ENCODE data around the gene CCNY.

The CCNY gene

DNA sequence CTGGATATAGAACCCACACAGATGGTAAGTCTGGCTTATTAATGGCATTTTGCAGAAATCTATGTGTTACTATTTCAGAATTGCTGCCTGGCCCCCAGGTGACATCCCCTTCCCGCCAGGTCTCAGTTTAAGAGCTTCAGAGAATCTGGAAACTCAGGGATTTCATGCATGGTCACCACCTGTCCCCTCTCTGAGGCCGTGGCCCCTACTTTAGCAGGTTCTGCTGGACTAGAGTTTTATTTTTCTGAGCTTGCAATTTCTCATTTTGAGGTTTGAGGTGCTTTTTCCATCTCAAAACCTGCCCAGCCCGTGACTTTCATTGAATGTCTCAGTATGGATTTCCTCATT, 244.1 kb downstream of the CCNY start:
- H3K4me3 ChIP-seq (ENCODE audit: low read depth, low read length): no peak overlapping the region
- no peak for DNase-seq (ENCODE audit: low read depth)
- TF ChIP-seq, protein P1, sequence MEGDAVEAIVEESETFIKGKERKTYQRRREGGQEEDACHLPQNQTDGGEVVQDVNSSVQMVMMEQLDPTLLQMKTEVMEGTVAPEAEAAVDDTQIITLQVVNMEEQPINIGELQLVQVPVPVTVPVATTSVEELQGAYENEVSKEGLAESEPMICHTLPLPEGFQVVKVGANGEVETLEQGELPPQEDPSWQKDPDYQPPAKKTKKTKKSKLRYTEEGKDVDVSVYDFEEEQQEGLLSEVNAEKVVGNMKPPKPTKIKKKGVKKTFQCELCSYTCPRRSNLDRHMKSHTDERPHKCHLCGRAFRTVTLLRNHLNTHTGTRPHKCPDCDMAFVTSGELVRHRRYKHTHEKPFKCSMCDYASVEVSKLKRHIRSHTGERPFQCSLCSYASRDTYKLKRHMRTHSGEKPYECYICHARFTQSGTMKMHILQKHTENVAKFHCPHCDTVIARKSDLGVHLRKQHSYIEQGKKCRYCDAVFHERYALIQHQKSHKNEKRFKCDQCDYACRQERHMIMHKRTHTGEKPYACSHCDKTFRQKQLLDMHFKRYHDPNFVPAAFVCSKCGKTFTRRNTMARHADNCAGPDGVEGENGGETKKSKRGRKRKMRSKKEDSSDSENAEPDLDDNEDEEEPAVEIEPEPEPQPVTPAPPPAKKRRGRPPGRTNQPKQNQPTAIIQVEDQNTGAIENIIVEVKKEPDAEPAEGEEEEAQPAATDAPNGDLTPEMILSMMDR (conservative IDR thresholded peaks at IDR 0.05; ENCODE audit: low read depth, low read length): no peak

DNA sequence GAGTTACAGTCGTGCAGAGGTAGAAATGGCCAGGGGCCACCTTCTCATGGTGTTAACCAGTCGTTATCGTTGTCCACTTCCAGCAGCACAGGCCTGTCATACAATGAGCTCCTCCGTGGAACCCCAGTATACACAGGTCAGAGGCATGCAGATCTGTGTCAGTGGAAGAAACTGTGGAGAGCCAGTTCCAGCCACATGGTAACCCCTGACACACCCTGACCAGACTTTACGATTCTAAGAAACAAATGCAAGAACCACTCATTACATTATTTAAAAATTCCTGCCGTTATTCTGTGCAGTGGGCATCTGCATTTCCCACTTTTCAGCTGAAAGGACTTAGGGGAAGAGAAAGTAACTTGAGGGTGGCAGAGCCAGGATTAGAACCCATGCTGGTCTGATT, 245.3 kb downstream of the CCNY start:
- DNase-seq (ENCODE audit: low read depth): no peak
- TF ChIP-seq, protein P1 (conservative IDR thresholded peaks at IDR 0.05; ENCODE audit: low read depth, low read length): no peak
- H3K4me3 ChIP-seq (ENCODE audit: low read depth, low read length): no peak overlapping the region

DNA sequence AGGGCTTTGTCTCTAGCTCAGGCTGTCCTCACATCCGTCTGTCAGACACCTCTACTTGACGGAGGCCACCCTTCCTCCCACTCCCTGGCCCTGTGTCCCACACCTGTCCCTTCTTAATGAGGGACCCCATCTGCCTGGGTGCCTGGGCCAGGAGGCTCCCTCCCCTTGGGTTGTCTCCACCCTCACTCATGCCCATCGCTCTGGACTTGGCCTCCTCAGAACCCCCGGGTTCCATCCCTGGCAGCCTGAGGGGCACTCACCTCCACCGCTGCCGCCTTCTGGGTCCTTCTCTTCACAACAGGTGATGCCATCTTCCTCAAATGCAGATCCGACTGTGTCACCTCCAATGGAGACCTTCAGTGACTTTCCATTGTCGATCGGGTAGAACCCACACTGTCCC, 248.6 kb downstream of the CCNY start:
- no peak overlapping the region for H3K4me3 ChIP-seq (ENCODE audit: low read depth, low read length)
- TF ChIP-seq, protein P1 (conservative IDR thresholded peaks at IDR 0.05; ENCODE audit: low read depth, low read length): no peak
- DNase-seq (ENCODE audit: low read depth): no peak

DNA sequence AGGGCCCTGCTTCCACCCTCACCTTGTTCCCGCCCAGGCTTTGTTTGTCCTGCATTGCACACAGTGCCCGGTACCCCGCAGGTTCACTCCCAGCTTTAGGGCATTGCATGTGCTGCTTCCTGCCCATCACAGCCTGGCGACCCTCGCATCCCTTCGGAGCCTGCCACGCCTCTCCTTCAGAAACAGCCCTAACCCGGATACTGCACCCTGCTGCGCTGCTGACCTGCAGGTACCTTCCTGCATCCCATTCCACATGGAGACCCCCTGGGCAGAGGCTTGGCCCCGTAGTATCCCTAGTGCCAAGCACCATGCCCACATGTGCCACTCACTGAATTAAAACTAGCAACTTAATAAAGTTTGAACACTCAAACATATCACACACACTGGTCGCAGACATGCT, 249.0 kb downstream of the CCNY start:
- TF ChIP-seq, protein P1 (conservative IDR thresholded peaks at IDR 0.05; ENCODE audit: low read depth, low read length): no peak
- no peak for DNase-seq (ENCODE audit: low read depth)
- H3K4me3 ChIP-seq (ENCODE audit: low read depth, low read length): no peak overlapping the region

DNA sequence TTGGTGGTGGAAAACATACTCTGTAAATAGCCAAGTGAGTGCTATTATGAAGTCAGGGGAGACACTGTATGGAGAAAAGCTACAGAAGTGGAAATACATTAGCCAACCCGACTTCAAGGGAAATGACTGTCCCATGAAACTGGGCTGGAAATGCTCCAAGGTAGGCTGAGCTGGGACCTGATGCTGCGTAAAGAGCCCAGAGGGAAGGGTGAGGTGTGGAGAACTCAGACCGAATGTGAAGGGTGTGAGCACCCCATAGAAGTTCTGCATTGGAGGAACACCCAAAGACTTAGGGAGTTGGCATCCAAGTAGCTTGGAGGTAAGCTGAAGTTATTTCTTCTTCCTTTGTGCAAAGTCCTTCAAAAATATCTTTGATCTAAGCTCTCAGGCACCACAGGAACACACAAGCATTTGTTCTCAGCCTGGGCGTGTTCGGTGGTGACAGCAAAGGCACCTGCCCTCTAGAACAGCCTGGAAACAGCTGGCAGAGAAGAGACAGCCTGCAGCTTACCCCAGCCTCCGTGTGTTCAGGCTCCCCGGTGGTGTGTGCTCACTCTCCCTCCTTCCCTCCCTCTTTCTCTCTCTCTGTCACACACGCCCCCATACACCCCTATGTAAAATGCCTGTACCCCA, 249.7 kb downstream of the CCNY start:
- TF ChIP-seq, protein P1 (conservative IDR thresholded peaks at IDR 0.05; ENCODE audit: low read depth, low read length): no peak
- DNase-seq (ENCODE audit: low read depth): no peak
- H3K4me3 ChIP-seq (ENCODE audit: low read depth, low read length): no peak overlapping the region

DNA sequence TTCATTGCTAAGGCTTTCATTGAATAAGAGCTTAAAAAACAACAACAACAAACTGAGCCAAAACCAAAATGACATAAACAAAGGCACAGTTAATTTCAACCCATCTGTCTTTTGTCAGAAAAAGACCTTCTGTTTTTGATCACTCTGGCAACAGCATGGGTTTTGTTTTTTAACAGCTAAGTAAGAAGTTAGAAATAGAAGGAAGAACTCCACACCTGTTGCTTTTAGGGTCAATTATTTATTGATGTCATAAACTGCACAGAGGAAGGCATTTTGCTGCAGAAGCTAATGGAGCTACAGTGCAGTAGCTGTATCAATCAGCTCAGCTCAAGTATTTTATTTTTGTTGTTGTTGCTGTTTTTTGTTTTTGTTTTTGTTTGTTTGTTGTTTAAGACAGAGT, 252.5 kb downstream of the CCNY start:
- no peak overlapping the region for H3K4me3 ChIP-seq (ENCODE audit: low read depth, low read length)
- TF ChIP-seq, protein P1 (conservative IDR thresholded peaks at IDR 0.05; ENCODE audit: low read depth, low read length): no peak
- DNase-seq (ENCODE audit: low read depth): no peak

DNA sequence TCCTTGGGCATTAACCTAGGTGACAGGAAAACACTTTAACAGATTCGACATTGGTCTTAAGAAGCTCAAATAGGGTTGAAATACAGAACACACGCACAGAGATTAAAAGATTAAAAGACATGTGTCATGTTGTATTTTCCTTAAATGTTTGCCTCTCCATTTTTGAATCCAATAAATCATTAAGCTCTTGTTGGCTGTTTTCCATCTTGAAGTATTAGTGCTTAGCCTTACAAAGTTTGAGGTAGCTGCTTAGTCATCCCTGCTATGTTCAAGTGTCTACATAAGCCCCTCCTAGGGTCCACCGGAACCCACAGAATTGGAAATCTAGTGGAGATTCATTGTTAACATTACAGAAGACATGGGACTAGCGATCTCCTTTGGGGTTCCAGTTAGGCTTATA, 256.1 kb downstream of the CCNY start:
- no peak for DNase-seq (ENCODE audit: low read depth)
- TF ChIP-seq, protein P1 (conservative IDR thresholded peaks at IDR 0.05; ENCODE audit: low read depth, low read length): no peak
- no peak overlapping the region for H3K4me3 ChIP-seq (ENCODE audit: low read depth, low read length)

Data from choroid plexus epithelial cell (primary cell).